Measurements from ENCODE around the gene GRIK5.
A peak's percentile ranks its signal among the peaks of the same experiment; 100 is the strongest.

Gene GRIK5

DNA sequence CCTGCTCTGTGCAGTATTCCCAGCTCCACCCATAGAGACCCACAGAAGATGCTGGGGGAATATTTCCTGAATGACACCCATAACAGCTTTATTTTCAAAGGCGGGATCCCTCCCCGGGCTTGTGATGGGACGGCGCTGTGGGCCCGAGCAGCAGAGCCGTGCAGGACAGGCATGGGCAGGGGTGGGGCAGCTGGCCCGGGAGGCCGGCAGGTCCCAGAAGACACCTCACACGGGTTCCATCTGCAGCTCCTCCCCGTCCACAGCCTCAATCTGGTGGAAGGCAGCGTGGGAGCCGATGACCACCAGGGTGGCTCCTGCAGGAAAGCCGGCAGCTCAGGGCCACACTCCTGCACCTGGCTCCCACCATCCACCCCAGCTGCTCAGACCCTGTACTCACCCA lies 113.4 kb downstream of the GRIK5 start:
- TF ChIP-seq, protein P1, sequence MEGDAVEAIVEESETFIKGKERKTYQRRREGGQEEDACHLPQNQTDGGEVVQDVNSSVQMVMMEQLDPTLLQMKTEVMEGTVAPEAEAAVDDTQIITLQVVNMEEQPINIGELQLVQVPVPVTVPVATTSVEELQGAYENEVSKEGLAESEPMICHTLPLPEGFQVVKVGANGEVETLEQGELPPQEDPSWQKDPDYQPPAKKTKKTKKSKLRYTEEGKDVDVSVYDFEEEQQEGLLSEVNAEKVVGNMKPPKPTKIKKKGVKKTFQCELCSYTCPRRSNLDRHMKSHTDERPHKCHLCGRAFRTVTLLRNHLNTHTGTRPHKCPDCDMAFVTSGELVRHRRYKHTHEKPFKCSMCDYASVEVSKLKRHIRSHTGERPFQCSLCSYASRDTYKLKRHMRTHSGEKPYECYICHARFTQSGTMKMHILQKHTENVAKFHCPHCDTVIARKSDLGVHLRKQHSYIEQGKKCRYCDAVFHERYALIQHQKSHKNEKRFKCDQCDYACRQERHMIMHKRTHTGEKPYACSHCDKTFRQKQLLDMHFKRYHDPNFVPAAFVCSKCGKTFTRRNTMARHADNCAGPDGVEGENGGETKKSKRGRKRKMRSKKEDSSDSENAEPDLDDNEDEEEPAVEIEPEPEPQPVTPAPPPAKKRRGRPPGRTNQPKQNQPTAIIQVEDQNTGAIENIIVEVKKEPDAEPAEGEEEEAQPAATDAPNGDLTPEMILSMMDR (IDR thresholded peaks at IDR 0.05; ENCODE audit: low read depth, low read length) = no peak

DNA sequence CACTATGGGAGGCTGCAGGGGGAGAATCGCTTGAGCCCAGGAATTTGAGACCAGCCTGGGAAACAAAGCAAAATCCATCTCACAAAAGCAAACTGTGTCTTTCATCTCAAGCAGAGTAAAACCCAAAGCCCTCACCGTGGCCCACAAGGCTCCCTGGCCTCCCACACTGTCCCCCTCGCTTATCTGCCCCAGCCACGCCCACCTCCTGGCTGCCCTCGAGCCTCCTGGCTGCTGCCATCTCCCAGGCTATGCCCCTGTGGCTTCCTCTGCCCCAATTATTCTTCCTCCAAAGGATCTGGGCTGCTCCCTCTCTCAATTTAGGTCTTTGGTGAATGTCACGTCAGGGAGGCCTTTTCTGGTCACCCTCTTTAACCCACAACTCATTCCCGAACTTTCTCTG lies 114.5 kb downstream of the GRIK5 start:
- TF ChIP-seq, protein P1 (IDR thresholded peaks at IDR 0.05; ENCODE audit: low read depth, low read length) = no peak
- H3K27ac ChIP-seq = no peak overlapping the region
- DNase-seq = no peak
- H3K36me3 ChIP-seq = no peaks in the 10 kb centered on the region
- H3K9me3 ChIP-seq (ENCODE audit: severe bottlenecking) = no peaks in the 10 kb centered on the region
- H3K27me3 ChIP-seq (ENCODE audit: insufficient read depth, low read depth, severe bottlenecking) = no peaks in the 10 kb centered on the region
- H3K4me3 ChIP-seq (ENCODE audit: low read depth, low read length) = no peak overlapping the region

More for the DNA sequence above, 113.4 kb downstream of the GRIK5 start:
- DNase-seq = no peak
- H3K4me3 ChIP-seq (ENCODE audit: low read depth, low read length) = no peak overlapping the region
- H3K36me3 ChIP-seq = no peaks in the 10 kb centered on the region
- H3K9me3 ChIP-seq (ENCODE audit: severe bottlenecking) = no peaks in the 10 kb centered on the region
- no peaks in the 10 kb centered on the region for H3K27me3 ChIP-seq (ENCODE audit: insufficient read depth, low read depth, severe bottlenecking)
- H3K27ac ChIP-seq = no peak overlapping the region

DNA sequence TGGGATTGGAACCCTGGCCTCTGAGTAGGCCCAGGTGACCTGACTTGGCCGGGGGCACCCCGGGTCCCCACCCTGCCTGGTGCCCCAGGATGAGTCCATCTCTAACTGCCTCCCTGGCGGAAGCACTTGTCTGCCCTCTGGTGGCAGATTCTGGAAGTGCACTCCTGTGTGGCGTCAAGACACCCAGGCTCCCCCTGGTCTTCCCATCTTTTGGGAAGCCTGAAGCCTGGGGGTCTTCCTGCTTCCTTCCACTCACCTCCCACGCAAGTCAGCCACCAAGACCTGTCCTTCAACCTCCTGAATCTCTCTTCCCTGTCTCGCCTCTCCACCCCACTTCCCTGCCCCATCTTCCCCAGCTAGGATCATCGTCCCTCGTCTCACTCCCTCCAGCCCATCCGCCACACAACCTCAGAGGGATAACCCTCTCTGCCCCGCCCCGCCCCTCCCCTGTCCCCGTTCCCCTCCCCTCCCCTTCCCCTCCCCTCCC lies 118.3 kb downstream of the GRIK5 start:
- no peaks in the 10 kb centered on the region for H3K36me3 ChIP-seq
- peak; percentile 89 for DNase-seq
- H3K27me3 ChIP-seq (ENCODE audit: insufficient read depth, low read depth, severe bottlenecking) = no peaks in the 10 kb centered on the region
- no peaks in the 10 kb centered on the region for H3K9me3 ChIP-seq (ENCODE audit: severe bottlenecking)
- no peak overlapping the region; the same call in 1 of the 2 replicates for H3K4me3 ChIP-seq (ENCODE audit: low read depth, low read length)
- H3K27ac ChIP-seq = no peak overlapping the region
- TF ChIP-seq, protein P1 (IDR thresholded peaks at IDR 0.05; ENCODE audit: low read depth, low read length) = peak; percentile 94
